GM10266 (cell line): ENCODE data around the gene PRPSAP2.

ENCODE experiments used
- DNase-seq: peaks from one replicate; pipeline ENCODE4 v3.0.0; 2012; ENCODE audit errors: extremely low spot score
- TF ChIP-seq, protein P1 (sequence below): IDR thresholded peaks from 2 replicates; pipeline ENCODE4 v1.5.1; 2012; ENCODE audit warnings: mild to moderate bottlenecking, low read depth; ENCODE audit not compliant: control insufficient read depth, insufficient read depth; ENCODE audit errors: missing control alignments

Gene PRPSAP2

DNA sequence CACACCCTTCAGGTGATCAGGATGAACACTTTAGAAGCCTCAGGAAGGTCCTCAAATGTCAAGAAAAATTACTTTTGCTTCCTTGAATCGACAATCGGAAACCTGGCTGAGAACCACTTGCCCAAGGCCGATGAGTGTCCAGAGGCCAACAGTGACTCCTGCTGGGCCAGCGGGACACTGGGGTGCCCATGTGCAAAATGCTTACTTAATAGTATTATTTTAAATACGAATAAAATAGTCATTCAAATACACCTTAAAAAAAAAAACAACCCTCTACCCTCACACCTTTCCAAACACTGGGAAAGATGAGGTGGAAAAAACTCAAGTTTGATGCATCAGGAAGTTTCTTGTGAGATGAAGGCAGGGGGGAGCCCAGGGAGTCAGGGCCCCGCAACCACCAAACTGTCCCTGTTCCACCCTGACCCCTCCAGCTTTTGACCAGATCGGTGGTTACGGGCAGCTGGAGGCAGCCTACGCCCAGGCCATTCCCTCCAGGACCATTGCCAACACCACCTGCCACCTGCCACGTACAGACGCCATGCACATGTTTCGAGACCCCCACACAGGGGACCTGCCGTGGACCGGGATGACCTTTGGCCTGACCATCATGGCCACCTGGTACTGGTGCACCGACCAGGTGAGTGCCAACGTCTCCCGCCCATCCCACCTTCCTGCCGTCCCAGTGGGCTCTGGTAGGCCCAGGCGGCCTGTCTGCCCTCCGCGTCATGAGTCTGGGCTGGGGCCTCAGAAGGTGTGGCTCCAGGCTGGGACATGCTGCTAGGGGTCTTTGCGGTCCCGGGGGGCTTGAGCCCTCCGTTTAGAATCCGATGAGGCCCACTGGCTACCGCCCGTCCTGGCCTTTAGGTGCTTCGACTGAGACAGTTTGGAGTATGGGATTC is 112.9 kb downstream of the PRPSAP2 start:
- TF ChIP-seq, protein P1, sequence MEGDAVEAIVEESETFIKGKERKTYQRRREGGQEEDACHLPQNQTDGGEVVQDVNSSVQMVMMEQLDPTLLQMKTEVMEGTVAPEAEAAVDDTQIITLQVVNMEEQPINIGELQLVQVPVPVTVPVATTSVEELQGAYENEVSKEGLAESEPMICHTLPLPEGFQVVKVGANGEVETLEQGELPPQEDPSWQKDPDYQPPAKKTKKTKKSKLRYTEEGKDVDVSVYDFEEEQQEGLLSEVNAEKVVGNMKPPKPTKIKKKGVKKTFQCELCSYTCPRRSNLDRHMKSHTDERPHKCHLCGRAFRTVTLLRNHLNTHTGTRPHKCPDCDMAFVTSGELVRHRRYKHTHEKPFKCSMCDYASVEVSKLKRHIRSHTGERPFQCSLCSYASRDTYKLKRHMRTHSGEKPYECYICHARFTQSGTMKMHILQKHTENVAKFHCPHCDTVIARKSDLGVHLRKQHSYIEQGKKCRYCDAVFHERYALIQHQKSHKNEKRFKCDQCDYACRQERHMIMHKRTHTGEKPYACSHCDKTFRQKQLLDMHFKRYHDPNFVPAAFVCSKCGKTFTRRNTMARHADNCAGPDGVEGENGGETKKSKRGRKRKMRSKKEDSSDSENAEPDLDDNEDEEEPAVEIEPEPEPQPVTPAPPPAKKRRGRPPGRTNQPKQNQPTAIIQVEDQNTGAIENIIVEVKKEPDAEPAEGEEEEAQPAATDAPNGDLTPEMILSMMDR = no peak
- no peak for DNase-seq

DNA sequence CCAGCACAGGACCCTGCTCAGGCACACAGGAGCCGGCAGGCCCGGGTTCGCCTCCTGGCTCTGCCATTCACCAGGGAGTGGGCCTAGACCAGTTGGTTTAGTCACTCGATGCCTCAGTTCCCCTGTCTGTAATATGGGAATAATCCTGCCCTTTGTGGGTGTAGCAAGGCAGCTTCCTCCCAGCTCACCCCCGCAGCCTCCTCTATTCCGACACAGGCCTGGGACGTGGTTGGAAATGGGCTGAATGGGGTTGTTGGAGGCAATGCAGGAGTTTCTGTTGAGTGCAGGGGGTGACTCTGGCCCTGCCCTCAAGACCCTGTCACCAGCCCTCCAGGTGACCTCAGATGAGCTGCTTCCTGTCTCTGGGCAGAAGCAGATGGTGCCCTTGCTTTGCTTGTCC is 113.9 kb downstream of the PRPSAP2 start:
- no peak for DNase-seq
- TF ChIP-seq, protein P1 = no peak

DNA sequence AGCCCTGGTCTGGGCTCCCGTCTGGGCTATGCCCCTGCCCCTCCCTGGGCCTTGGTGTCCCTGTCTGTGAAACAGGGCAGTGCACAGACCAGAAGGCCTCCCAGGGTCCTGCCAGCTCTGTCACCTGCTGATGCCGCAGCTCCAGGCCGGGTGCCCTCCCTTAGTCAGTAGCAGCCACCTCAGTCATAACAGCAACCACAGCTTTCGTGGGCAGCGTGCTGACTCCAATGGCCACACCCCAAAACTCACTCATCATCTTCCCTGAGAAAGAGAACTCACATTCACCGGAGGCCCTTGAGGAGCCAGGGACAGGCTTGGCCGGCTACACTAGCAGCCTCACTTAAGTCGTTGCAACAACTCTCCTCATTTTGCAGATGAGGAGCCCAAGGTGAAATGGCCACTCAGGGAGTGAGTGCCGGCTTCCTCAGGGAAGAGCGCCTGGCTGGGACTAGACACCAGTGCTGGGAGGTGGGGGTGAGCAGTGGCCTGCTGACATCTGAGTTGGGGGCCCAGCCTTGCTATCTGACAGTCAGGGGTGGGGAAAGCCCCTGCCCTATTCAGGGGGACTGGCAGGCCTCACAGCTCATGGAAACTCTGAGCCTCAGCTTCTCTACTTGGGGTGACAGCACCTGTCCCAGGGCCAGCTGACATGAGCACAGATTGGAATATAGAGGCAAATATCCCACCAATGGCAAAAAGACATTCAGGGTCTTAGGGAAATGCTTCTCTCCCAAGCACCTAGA is 116.6 kb downstream of the PRPSAP2 start:
- DNase-seq = no peak
- TF ChIP-seq, protein P1 = no peak

DNA sequence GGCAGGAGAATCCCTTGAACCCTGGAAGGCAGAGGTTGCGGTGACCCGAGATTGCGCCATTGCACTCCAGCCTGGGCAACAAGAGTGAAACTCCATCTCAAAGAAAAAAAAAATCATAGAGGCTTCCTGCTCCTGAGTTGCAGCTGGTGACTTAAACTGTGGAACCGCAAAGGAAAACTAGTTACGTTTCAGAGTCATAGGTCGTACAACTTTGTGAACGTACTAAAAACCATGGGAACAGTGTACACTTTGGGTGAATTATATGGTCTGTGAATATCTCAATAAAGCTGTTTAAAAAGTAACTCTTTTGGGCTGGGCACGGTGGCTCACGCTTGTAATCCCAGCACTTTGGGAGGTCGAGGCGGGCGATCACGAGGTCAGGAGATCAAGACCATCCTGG is 117.7 kb downstream of the PRPSAP2 start:
- DNase-seq = no peak
- TF ChIP-seq, protein P1 = no peak

DNA sequence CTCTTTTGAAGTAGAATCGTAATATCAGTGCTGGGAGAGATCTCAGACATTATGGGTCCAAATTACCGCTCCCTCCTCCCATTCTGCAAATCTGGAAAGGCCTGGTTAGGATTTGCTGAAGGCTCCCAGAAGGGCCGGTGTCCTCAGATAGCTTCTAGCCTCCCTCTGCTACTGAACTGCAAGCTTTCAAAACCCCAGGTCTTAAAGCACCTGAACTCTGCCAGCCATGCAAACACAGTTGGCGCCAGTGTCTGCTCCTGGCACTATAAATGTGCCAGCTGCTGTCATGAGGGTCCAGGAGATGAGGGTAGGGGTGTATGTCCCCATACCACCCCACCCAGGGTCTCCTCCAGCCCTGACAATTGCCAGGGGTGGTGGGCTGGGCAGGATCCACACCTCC is 118.3 kb downstream of the PRPSAP2 start:
- DNase-seq = no peak
- TF ChIP-seq, protein P1 = no peak

DNA sequence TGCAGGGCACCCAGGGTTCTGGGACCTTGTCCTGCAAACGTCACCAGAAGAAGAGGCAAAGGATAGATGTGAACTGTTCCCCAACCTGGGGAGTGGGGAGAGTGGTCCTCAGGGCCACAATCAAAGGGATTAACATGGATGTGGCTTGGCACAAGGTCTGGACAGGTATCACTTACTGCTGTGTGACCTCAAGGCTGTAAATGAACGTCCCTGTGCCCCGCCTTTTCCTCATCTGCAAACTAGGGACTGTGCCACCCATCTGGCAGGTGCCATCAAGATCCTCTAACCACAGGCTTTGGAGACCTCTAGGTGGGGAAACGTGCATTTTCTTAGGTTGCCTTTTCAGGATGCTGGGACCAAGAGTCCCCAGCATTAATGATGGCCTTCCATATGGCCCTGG is 119.1 kb downstream of the PRPSAP2 start:
- TF ChIP-seq, protein P1 = no peak
- DNase-seq = no peak

DNA sequence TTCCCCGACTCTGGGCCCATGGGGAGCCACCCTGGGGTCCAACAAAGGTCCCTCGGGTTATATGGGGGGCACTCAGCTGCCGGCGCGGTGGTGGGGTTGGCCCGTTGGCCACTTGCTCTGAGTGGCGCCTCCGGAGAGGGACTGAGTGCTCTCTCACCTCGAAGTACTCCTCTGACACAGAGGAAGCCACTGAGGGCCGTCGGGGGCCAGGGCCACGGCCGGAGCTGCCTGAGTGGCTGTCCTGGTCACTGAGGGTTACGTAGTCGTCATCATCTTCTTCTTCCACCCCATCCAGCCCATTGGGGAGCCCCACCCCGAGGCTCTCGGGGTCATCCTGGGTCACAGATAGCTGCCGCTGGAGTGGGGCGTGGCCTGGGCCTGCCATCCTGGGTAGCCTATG is 119.7 kb downstream of the PRPSAP2 start:
- TF ChIP-seq, protein P1 = no peak
- no peak for DNase-seq
